ENCODE data around the gene MAD2L1BP. TPM values are rescaled to one million over a fixed set of nuclear protein-coding genes. Genes with fewer than 3 reads are reported as not detected.
"Not testable (repeated sequence)": the region's sequence is repeated elsewhere in the genome, so short reads cannot be mapped to it uniquely, and the experiment has no call there.

The MAD2L1BP gene
- total RNA-seq, 1 donor from 2014 or later = 31.8 TPM

- Mint-ChIP-seq H3K4me3 (ENCODE audit: low read depth) (peak within 1 kb of the TSS; percentile 69), H3K27me3 (peaks cover 18% of the 10 kb centered on the region), H3K36me3 (ENCODE audit: insufficient read depth) (peaks cover 5% of the 10 kb centered on the region), H3K4me1 (ENCODE audit: low read depth) (peaks cover 20% of the 10 kb centered on the region), H3K27ac (peak within 1 kb of the TSS; percentile 79), H3K9me3 (ENCODE audit: low read depth) (no peaks in the 10 kb centered on the region)
- no peak for TF ChIP-seq CTCF (IDR thresholded peaks at IDR 0.05; ENCODE audit: unreplicated experiment)
- peak; percentile 34 for DNase-seq (ENCODE audit: low spot score, unreplicated experiment)
These were observed 9.4 kb downstream of the MAD2L1BP start, which contains the start of gene RSPH9 for GRCh38 chr6:43644940-43645612. Gene RSPH9, plus strand, starts transcription at chr6:43645036. Its CDS starts 63 bp downstream, at chr6:43645099.

- no peak for TF ChIP-seq CTCF (IDR thresholded peaks at IDR 0.05; ENCODE audit: unreplicated experiment)
- peaks cover 4% of the 10 kb centered on the region for H3K36me3 Mint-ChIP-seq (ENCODE audit: insufficient read depth)
- peak overlapping the region; percentile 54 for H3K4me3 Mint-ChIP-seq (ENCODE audit: low read depth)
- H3K27me3 Mint-ChIP-seq = peaks cover 18% of the 10 kb centered on the region
- H3K9me3 Mint-ChIP-seq (ENCODE audit: low read depth) = no peaks in the 10 kb centered on the region
- H3K4me1 Mint-ChIP-seq (ENCODE audit: low read depth) = peaks cover 20% of the 10 kb centered on the region
- peak overlapping the region; percentile 79 for H3K27ac Mint-ChIP-seq
- no peak for DNase-seq (ENCODE audit: low spot score, unreplicated experiment)
These were observed 9.9 kb downstream of the MAD2L1BP start for GRCh38 chr6:43645613-43645964.

- Mint-ChIP-seq H3K4me1 (ENCODE audit: low read depth) (peaks cover 17% of the 10 kb centered on the region), H3K27ac (no peak overlapping the region), H3K36me3 (ENCODE audit: insufficient read depth) (no peaks in the 10 kb centered on the region), H3K27me3 (peaks cover 18% of the 10 kb centered on the region), H3K4me3 (ENCODE audit: low read depth) (no peak overlapping the region), H3K9me3 (ENCODE audit: low read depth) (no peaks in the 10 kb centered on the region)
- DNase-seq (ENCODE audit: low spot score, unreplicated experiment) = no peak
- no peak for TF ChIP-seq CTCF (IDR thresholded peaks at IDR 0.05; ENCODE audit: unreplicated experiment)
These were observed 12.0 kb downstream of the MAD2L1BP start for GRCh38 chr6:43647613-43648012.

GRCh38 chr6:43648248-43648647 lies 12.6 kb downstream of the MAD2L1BP start:
- Mint-ChIP-seq H3K4me1 (ENCODE audit: low read depth) (peaks cover 11% of the 10 kb centered on the region), H3K27ac (no peak overlapping the region), H3K4me3 (ENCODE audit: low read depth) (no peak overlapping the region), H3K36me3 (ENCODE audit: insufficient read depth) (no peaks in the 10 kb centered on the region), H3K27me3 (peaks cover 18% of the 10 kb centered on the region), H3K9me3 (ENCODE audit: low read depth) (no peaks in the 10 kb centered on the region)
- no peak for DNase-seq (ENCODE audit: low spot score, unreplicated experiment)
- no peak for TF ChIP-seq CTCF (IDR thresholded peaks at IDR 0.05; ENCODE audit: unreplicated experiment)

GRCh38 chr6:43652822-43653221 lies 17.2 kb downstream of the MAD2L1BP start:
- DNase-seq (ENCODE audit: low spot score, unreplicated experiment); H3K4me1 Mint-ChIP-seq (ENCODE audit: low read depth); H3K4me3 Mint-ChIP-seq (ENCODE audit: low read depth); H3K27ac Mint-ChIP-seq; H3K36me3 Mint-ChIP-seq (ENCODE audit: insufficient read depth); H3K27me3 Mint-ChIP-seq; H3K9me3 Mint-ChIP-seq (ENCODE audit: low read depth): not testable (repeated sequence)

- H3K36me3 Mint-ChIP-seq (ENCODE audit: insufficient read depth) = no peaks in the 10 kb centered on the region
- no peaks in the 10 kb centered on the region for H3K4me1 Mint-ChIP-seq (ENCODE audit: low read depth)
- TF ChIP-seq CTCF (IDR thresholded peaks at IDR 0.05; ENCODE audit: unreplicated experiment) = no peak
- H3K27ac Mint-ChIP-seq = no peak overlapping the region
- H3K27me3 Mint-ChIP-seq = no peaks in the 10 kb centered on the region
- H3K9me3 Mint-ChIP-seq (ENCODE audit: low read depth) = peaks cover 5% of the 10 kb centered on the region
- DNase-seq (ENCODE audit: low spot score, unreplicated experiment) = no peak
- no peak overlapping the region for H3K4me3 Mint-ChIP-seq (ENCODE audit: low read depth)
These were observed 21.7 kb downstream of the MAD2L1BP start for GRCh38 chr6:43657221-43657802.
